Ovary (tissue), 1 donor: ENCODE measurements around the gene RSBN1L.

Experiments used
- EP300 ChIP-seq: sonication (generic); formaldehyde crosslinking; IDR thresholded peaks from one replicate; pipeline ENCODE4 v1.6.1; 2017; ENCODE audit warnings: antibody characterized with exemption
- POLR2A ChIP-seq: fragments of 450-650 bp; IDR thresholded peaks from one replicate; pipeline ENCODE4 v1.6.1; 2017; ENCODE audit warnings: antibody characterized with exemption, mild to moderate bottlenecking, moderate library complexity

DNA sequence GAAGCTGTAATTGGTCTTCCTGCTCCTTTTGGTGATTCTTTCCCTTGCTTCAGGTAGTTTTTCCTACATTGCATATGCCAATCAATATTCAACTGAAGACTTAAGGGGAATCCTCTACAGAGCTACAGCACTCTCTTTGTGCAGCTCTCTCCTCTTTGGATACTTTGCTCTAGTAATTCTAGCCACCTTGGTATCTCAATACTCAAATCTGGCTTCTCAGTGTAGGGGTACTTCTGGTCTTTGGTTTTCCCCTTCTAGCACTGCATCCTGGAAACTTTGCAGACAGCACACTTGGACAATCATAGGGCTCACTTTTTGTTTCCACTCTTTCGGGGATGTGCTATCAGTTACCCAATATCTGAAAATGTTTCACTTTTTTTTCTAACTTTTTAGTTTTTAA is 112.3 kb downstream of the RSBN1L start:
- TF ChIP-seq EP300 (no peak), POLR2A (no peak)
